Stimulated activated CD8-positive, alpha-beta memory T cell treated with anti-CD3 and anti-CD28 coated beads, Interleukin-4, amount 100 ng/mL, for 1 hour (primary cell): ENCODE results near the gene MTHFSD.

Source experiments
- DNase-seq, 2 donors: peaks; one replicate each; pipeline ENCODE4 v3.0.0-alpha.2; 2020; ENCODE audit warnings: low read depth in 2 of 2, low spot score in 1 of 2

Gene MTHFSD

GRCh38 chr16:86572041-86572521 is 17.0 kb upstream of the MTHFSD start:
- DNase-seq = no peak

GRCh38 chr16:86571530-86571915 is 16.5 kb upstream of the MTHFSD start:
- no peak for DNase-seq

GRCh38 chr16:86570558-86571529 is 15.8 kb upstream of the MTHFSD start:
- no peak for DNase-seq

GRCh38 chr16:86569701-86570447 is 14.8 kb upstream of the MTHFSD start:
- no peak for DNase-seq

- DNase-seq = no peak
Observed at GRCh38 chr16:86568677-86569623, 13.9 kb upstream of the MTHFSD start.

GRCh38 chr16:86567701-86568581 is 12.9 kb upstream of the MTHFSD start:
- no peak for DNase-seq

- no peak for DNase-seq
Observed at GRCh38 chr16:86566966-86567700, 12.1 kb upstream of the MTHFSD start.

- DNase-seq = no peak
Observed at GRCh38 chr16:86566601-86566965, 11.5 kb upstream of the MTHFSD start, which contains the start of gene FOXC2. FOXC2 (plus strand) TSS chr16:86566829; CDS start chr16:86567336, 507 bp downstream.

GRCh38 chr16:86565644-86566511 is 10.8 kb upstream of the MTHFSD start:
- DNase-seq = no peak

GRCh38 chr16:86565181-86565631 is 10.2 kb upstream of the MTHFSD start:
- no peak for DNase-seq

- DNase-seq = peak; percentile 71 to 76
Observed at GRCh38 chr16:86563469-86564345, 8.7 kb upstream of the MTHFSD start.

- DNase-seq = no peak
Observed at GRCh38 chr16:86562356-86562755, 7.3 kb upstream of the MTHFSD start.

- no peak for DNase-seq
Observed at GRCh38 chr16:86559802-86560305, 4.8 kb upstream of the MTHFSD start.

- no peak for DNase-seq
Observed at GRCh38 chr16:86558355-86559193, 3.5 kb upstream of the MTHFSD start.

- DNase-seq = no peak
Observed at GRCh38 chr16:86557587-86557986, 2.6 kb upstream of the MTHFSD start.

GRCh38 chr16:86556576-86556975 is 1.5 kb upstream of the MTHFSD start:
- DNase-seq = no peak
